NOMO-1 (cell line): Measurements from ENCODE around the gene HRG.

ENCODE experiments used
- DNase-seq, 2 experiments: peaks; one replicate each; lab custom pipeline; 2025; ENCODE audit not compliant: unreplicated experiment in 2 of 2; lab: John Stamatoyannopoulos, UW

Gene HRG

GRCh38 chr3:186719945-186720739 lies 54.3 kb downstream of the HRG start:
- no peak for DNase-seq

- no peak for DNase-seq
Observed at GRCh38 chr3:186722457-186722856, 56.6 kb downstream of the HRG start.

DNA sequence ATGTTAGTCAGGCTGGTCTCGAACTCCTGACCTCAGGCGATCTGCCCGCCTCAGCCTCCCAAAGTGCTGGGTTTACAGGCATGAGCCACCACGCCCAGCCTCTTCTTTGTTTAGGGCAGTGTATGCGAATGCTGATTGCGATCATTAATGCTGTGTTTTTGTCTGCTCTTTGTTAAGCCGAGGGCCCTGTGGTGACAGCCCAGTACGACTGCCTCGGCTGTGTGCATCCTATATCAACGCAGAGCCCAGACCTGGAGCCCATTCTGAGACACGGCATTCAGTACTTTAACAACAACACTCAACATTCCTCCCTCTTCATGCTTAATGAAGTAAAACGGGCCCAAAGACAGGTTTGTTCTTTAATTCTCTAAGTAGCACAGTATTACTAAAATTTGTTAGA lies 59.1 kb downstream of the HRG start:
- DNase-seq = no peak
